Sigmoid colon (tissue), 7 donors: ENCODE results near the gene POC5. TPM values are rescaled to one million over a fixed set of nuclear protein-coding genes. Genes with fewer than 3 reads are reported as not detected.
"Not testable (repeated sequence)": the region's sequence is repeated elsewhere in the genome, so short reads cannot be mapped to it uniquely, and the experiment has no call there.

Experiments used
- DNase-seq: peaks from one replicate; pipeline ENCODE4 v3.0.0-alpha.2; 2019
- H3K27ac ChIP-seq, 4 donors: fragments of 200-600 bp; sonication (generic); one replicate each; pipeline ENCODE4 v1.5.1; 2016 to 2019; ENCODE audit warnings: mild to moderate bottlenecking in 1 of 4
- H3K27me3 ChIP-seq, 3 donors: fragments of 200-600 bp; sonication (generic); one replicate each; pipeline ENCODE4 v1.5.1; 2019; ENCODE audit warnings: mild to moderate bottlenecking in 1 of 3
- H3K36me3 ChIP-seq, 4 donors: fragments of 200-600 bp; sonication (generic); one replicate each; pipeline ENCODE4 v1.5.1; 2016 to 2019
- H3K4me1 ChIP-seq, 4 donors: fragments of 200-600 bp; sonication (generic); one replicate each; pipeline ENCODE4 v1.5.1; 2017 to 2019
- H3K4me3 ChIP-seq, 4 donors: fragments of 200-600 bp; sonication (generic); one replicate each; pipeline ENCODE4 v1.5.1; 2017 to 2019; ENCODE audit warnings: mild to moderate bottlenecking in 2 of 4, moderate library complexity in 1 of 4
- H3K9me3 ChIP-seq, 4 donors: fragments of 200-600 bp in 3 of 4; sonication (generic) in 3 of 4; one replicate each; pipeline versions ENCODE4 v1.5.1 to v1.6.1; 2013 to 2019
- EP300 ChIP-seq, 4 donors: sonication (generic); formaldehyde crosslinking; IDR thresholded peaks; one replicate each; pipeline ENCODE4 v1.6.1; 2017; ENCODE audit warnings: antibody characterized with exemption in 4 of 4
- POLR2A ChIP-seq, 2 donors: fragments of 450-650 bp; IDR thresholded peaks; one replicate each; pipeline ENCODE4 v1.6.1; 2016; ENCODE audit warnings: antibody characterized with exemption in 2 of 2, mild to moderate bottlenecking in 2 of 2, moderate library complexity in 2 of 2
- POLR2AphosphoS5 ChIP-seq, 4 donors: sonication (generic); formaldehyde crosslinking; IDR thresholded peaks; one replicate each; pipeline ENCODE4 v1.6.1; 2017; ENCODE audit warnings: antibody characterized with exemption in 4 of 4
- WGBS, 2 donors: extraction: QIAGEN DNeasy Blood & Tissue Kit; methylation state at CpG; one replicate each; pipeline ENCODE4 v1.1.7; 2013; 5-methylcytosine and 5-hydroxymethylcytosine counted together
- intact Hi-C: fragments of 100-400 bp; cut with DNase I; formaldehyde crosslinking; loops from one replicate; pipeline ENCODE4 v1.15.1; 2023
- polyA plus RNA-seq, 3 donors: library from polyadenylated mRNA; stranded (reverse); fragments of 200-250 nt; gene quantifications; one replicate each; pipeline ENCODE4 v1.2.3, GENCODE V29; 2013
- total RNA-seq, 4 donors: library from RNA; depleted of rRNA; stranded (reverse); fragments of >200 nt; gene quantifications; one replicate each; pipeline ENCODE4 v1.1.0, GENCODE V29; 2016
- TF ChIP-seq, protein P1 (sequence below), 4 experiments: fragments of 450-650 bp in 3 of 4; fragments of 200-600 bp in 1 of 4; IDR thresholded peaks; one replicate each; pipeline ENCODE4 v1.5.1; 2016 to 2019; ENCODE audit warnings: antibody characterized with exemption in 4 of 4, mild to moderate bottlenecking in 3 of 4, moderate library complexity in 2 of 4
- donor health status: healthy with polysubstance abuse.
- donor health status: Bipolar disorder and iron deficiency.
- donor health status: healthy.

POC5 gene
- total and polyA plus RNA-seq, 7 donors: 4.4 to 16.6 (median 8.2) TPM

DNA sequence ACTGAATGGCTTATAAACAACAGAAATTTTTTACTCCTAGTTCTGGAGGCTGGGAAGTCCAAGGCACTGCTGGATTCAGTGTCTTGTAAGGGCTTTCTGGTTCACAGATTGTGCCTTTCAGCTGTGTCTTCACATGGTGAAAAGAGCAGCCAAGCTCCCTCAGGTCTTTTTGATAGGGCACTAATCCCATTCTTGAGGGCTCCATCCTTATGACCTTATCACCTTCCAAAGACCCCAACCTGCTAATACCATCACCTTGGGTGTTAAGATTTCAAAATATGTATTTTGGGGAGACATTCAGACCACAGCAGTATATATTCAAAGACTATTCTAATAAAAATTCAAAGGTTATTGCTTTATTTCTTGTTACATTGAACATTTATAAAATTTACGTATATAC is 16.5 kb upstream of the POC5 start:
- H3K9me3 ChIP-seq: no peaks in the 10 kb centered on the region
- 97% methylated on average over 1 of the region's 1 CpG for WGBS, 2 donors
- H3K4me1 ChIP-seq: no peaks in the 10 kb centered on the region
- TF ChIP-seq POLR2AphosphoS5 (IDR thresholded peaks at IDR 0.05) (no peak), POLR2A (IDR thresholded peaks at IDR 0.05) (no peak), EP300 (IDR thresholded peaks at IDR 0.05) (no peak)
- TF ChIP-seq, protein P1, sequence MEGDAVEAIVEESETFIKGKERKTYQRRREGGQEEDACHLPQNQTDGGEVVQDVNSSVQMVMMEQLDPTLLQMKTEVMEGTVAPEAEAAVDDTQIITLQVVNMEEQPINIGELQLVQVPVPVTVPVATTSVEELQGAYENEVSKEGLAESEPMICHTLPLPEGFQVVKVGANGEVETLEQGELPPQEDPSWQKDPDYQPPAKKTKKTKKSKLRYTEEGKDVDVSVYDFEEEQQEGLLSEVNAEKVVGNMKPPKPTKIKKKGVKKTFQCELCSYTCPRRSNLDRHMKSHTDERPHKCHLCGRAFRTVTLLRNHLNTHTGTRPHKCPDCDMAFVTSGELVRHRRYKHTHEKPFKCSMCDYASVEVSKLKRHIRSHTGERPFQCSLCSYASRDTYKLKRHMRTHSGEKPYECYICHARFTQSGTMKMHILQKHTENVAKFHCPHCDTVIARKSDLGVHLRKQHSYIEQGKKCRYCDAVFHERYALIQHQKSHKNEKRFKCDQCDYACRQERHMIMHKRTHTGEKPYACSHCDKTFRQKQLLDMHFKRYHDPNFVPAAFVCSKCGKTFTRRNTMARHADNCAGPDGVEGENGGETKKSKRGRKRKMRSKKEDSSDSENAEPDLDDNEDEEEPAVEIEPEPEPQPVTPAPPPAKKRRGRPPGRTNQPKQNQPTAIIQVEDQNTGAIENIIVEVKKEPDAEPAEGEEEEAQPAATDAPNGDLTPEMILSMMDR (IDR thresholded peaks at IDR 0.05): no peak
- H3K27ac ChIP-seq: no peak overlapping the region
- no peaks in the 10 kb centered on the region for H3K36me3 ChIP-seq
- H3K4me3 ChIP-seq: no peak overlapping the region
- intact Hi-C loops: no loop called here
- peaks cover 0 to 5% (median 0%) of the 10 kb centered on the region in 3 donors for H3K27me3 ChIP-seq
- no peak for DNase-seq

DNA sequence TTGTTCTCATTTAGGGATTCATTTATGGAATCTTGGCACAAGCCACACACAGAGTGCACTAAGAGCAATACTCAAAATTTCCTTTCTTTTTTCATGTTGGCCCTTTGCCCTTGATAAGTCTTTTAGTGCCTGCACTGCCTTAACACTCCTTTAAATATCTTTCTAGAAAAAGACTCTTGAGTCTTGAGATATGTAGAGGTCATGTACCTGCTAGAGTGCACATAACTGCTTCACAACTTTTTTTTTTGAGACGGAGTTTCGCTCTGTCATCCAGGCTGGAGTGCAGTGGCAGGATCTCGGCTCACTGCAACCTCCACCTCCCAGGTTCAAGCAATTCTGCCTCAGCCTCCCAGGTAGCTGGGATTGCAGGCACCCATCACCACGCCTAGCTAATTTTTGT is 14.3 kb upstream of the POC5 start:
- H3K9me3 ChIP-seq, H3K27ac ChIP-seq, H3K27me3 ChIP-seq, intact Hi-C loops, H3K4me1 ChIP-seq, H3K4me3 ChIP-seq, DNase-seq, H3K36me3 ChIP-seq: not testable (repeated sequence)
- WGBS, 2 donors: 93 to 95% methylated on average over 4 of the region's 4 CpGs

DNA sequence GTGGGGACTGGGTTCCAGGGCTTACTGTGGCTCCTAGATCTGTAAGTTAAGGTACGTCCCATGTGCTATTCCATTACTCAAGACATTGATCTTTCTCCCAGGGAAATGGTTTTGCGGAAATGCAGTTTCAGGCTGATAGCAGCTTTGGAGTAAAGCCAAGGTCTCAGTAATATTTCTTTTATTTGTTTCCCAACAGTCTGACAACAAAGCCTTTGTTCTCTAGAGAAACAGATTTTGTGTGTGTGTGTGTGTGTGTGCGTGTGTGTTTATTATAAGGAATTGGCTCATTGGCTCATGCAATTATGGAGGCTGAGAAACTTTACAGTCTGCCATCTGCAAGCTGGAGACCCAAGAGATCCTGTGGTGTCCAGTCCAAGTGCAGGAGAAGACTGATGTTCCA is 12.1 kb upstream of the POC5 start:
- intact Hi-C loops: no loop called here
- 17 to 69% methylated on average over 3 of the region's 3 CpGs for WGBS, 2 donors
- Histone ChIP-seq H3K36me3 (no peaks in the 10 kb centered on the region), H3K9me3 (no peaks in the 10 kb centered on the region), H3K27me3 (peaks cover 0 to 5% (median 0%) of the 10 kb centered on the region in 3 donors), H3K4me1 (no peaks in the 10 kb centered on the region), H3K4me3 (no peak overlapping the region), H3K27ac (no peak overlapping the region)
- TF ChIP-seq, protein P1 (IDR thresholded peaks at IDR 0.05): no peak
- TF ChIP-seq POLR2A (IDR thresholded peaks at IDR 0.05) (no peak), POLR2AphosphoS5 (IDR thresholded peaks at IDR 0.05) (no peak), EP300 (IDR thresholded peaks at IDR 0.05) (no peak)
- no peak for DNase-seq

DNA sequence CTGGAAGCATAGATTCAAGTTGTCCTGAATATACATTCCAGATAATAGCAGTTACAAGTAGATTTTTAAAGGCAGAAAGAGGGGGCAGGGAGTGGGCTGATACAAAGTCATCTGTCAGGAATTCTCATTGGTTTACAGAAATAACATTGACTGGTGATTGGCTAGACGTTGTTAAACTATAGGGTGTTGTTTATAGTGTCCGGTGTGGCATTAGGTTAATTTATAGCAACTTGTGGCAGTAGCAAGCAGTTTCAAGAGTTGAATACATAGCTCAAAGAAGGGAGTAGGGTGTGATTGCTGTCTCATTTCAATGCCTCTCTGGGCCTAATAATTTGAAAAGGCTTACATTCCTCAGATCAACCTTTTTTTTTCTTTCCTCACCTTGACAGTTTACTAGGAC is 10.7 kb upstream of the POC5 start:
- no peak for DNase-seq
- Histone ChIP-seq H3K27ac (no peak overlapping the region), H3K27me3 (no peaks in the 10 kb centered on the region), H3K36me3 (no peaks in the 10 kb centered on the region), H3K9me3 (no peaks in the 10 kb centered on the region), H3K4me1 (no peaks in the 10 kb centered on the region), H3K4me3 (no peak overlapping the region)
- WGBS, 2 donors: 26 to 52% methylated on average over 2 of the region's 2 CpGs
- intact Hi-C loops: no loop called here
- TF ChIP-seq POLR2AphosphoS5 (IDR thresholded peaks at IDR 0.05): no peak
- TF ChIP-seq POLR2A (IDR thresholded peaks at IDR 0.05): no peak
- TF ChIP-seq EP300 (IDR thresholded peaks at IDR 0.05): no peak
- TF ChIP-seq, protein P1 (IDR thresholded peaks at IDR 0.05): no peak

DNA sequence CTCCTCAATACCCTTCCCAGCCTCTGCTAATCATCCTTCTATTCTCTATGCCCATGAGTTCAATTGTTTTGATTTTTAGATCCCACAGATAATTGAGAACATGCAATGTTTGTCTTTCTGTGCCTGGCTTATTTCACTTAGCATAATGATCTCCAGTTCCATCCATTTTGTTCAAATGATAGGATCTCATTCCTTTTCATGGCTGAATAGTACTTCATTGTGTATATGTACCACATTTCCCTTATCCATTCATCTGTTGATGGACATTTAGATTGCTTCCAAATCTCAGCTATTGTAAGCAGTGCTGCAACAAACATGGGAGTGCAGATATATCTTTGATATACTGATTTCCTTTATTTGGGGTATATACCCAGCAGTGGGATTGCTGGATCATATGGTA is 9.0 kb upstream of the POC5 start:
- H3K36me3 ChIP-seq, H3K27ac ChIP-seq, H3K27me3 ChIP-seq, intact Hi-C loops, DNase-seq, H3K4me1 ChIP-seq, H3K9me3 ChIP-seq, H3K4me3 ChIP-seq: not testable (repeated sequence)

DNA sequence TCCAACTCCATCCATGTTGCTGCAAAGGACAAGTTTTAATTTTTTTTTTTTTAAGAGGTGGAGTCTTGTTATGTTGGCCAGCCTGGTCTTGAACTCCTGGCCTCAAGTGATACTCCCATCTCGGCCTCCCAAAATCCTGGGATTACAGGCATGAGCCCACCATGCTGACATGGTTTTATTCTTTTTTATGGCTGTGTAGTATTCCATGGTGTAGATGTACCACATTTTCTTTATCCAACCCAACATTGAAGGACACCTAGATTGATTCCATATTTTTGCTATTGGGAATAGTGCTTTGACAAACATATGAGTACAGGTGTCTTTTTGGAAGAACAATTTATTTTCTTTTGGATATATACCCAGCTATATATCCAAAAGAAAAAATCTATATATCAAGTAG is 6.1 kb upstream of the POC5 start:
- no peaks in the 10 kb centered on the region for H3K9me3 ChIP-seq
- no peak for DNase-seq
- no peaks in the 10 kb centered on the region for H3K4me1 ChIP-seq
- H3K27ac ChIP-seq: no peak overlapping the region
- no peaks in the 10 kb centered on the region for H3K27me3 ChIP-seq
- TF ChIP-seq POLR2A (IDR thresholded peaks at IDR 0.05) (no peak), EP300 (IDR thresholded peaks at IDR 0.05) (no peak), POLR2AphosphoS5 (IDR thresholded peaks at IDR 0.05) (no peak)
- TF ChIP-seq, protein P1 (IDR thresholded peaks at IDR 0.05): no peak
- H3K36me3 ChIP-seq: no peaks in the 10 kb centered on the region
- WGBS, 2 donors: 93 to 94% methylated on average over 1 of the region's 1 CpG
- intact Hi-C loops: no loop called here
- H3K4me3 ChIP-seq: no peak overlapping the region
